ENCODE measurements around the gene UGT1A5. TPM values are rescaled to one million over a fixed set of nuclear protein-coding genes. Genes with fewer than 3 reads are reported as not detected.

Gene UGT1A5
- total RNA-seq, 1 donor from 2014 or later: not detected

GRCh38 chr2:233807215-233807865, 94.6 kb downstream of the UGT1A5 start:
- intact Hi-C loops (cut with micrococcal nuclease): no loop called here

- intact Hi-C loops (cut with micrococcal nuclease): no loop called here
Measured at GRCh38 chr2:233807966-233808935, 95.5 kb downstream of the UGT1A5 start.

GRCh38 chr2:233810385-233810784, 97.7 kb downstream of the UGT1A5 start:
- intact Hi-C loops (cut with micrococcal nuclease): no loop called here

- intact Hi-C loops (cut with micrococcal nuclease): no loop called here
Measured at GRCh38 chr2:233811087-233811486, 98.4 kb downstream of the UGT1A5 start.

GRCh38 chr2:233811732-233812131, 99.0 kb downstream of the UGT1A5 start:
- intact Hi-C loops (cut with micrococcal nuclease): no loop called here

GRCh38 chr2:233813236-233814055, 100.7 kb downstream of the UGT1A5 start:
- intact Hi-C loops (cut with micrococcal nuclease): no loop called here

- intact Hi-C loops (cut with micrococcal nuclease): no loop called here
Measured at GRCh38 chr2:233814056-233814835, 101.5 kb downstream of the UGT1A5 start.

- intact Hi-C loops (cut with micrococcal nuclease): no loop called here
Measured at GRCh38 chr2:233815861-233816260, 103.2 kb downstream of the UGT1A5 start.

- intact Hi-C loops (cut with micrococcal nuclease): no loop called here
Measured at GRCh38 chr2:233816334-233816733, 103.6 kb downstream of the UGT1A5 start.

GRCh38 chr2:233816771-233817170, 104.1 kb downstream of the UGT1A5 start:
- intact Hi-C loops (cut with micrococcal nuclease): no loop called here

GRCh38 chr2:233817361-233817911, 104.7 kb downstream of the UGT1A5 start:
- intact Hi-C loops (cut with micrococcal nuclease): no loop called here

GRCh38 chr2:233817995-233818638, 105.4 kb downstream of the UGT1A5 start:
- intact Hi-C loops (cut with micrococcal nuclease): no loop called here

- intact Hi-C loops (cut with micrococcal nuclease): no loop called here
Measured at GRCh38 chr2:233818639-233819621, 106.2 kb downstream of the UGT1A5 start.

- intact Hi-C loops (cut with micrococcal nuclease): no loop called here
Measured at GRCh38 chr2:233819884-233820773, 107.4 kb downstream of the UGT1A5 start.

- intact Hi-C loops (cut with micrococcal nuclease): no loop called here
Measured at GRCh38 chr2:233820774-233821105, 108.0 kb downstream of the UGT1A5 start.

- intact Hi-C loops (cut with micrococcal nuclease): no loop called here
Measured at GRCh38 chr2:233821196-233821595, 108.5 kb downstream of the UGT1A5 start.

GRCh38 chr2:233821709-233822100, 109.0 kb downstream of the UGT1A5 start:
- intact Hi-C loops (cut with micrococcal nuclease): no loop called here

All from T-helper 1 cell treated with Interleukin-12 subunit alpha and Interleukin-12 subunit beta and Interleukin-4 antibody, amounts not matched to agents 30 ng/mL and 1 ng/mL, for 36 hours (primary cell).